Left colon (tissue), 2 donors: ENCODE measurements around the gene PSME2. TPM values are rescaled to one million over a fixed set of nuclear protein-coding genes. Genes with fewer than 3 reads are reported as not detected.
A peak's percentile ranks its signal among the peaks of the same experiment; 100 is the strongest.

ENCODE experiments used
- ATAC-seq: fragments of 200-7000 bp; cut with Tn5 transposase; one replicate; pipeline ENCODE4 v1.9.1; 2020; ENCODE audit warnings: mild to moderate bottlenecking, moderate library complexity
- DNase-seq, 2 donors: peaks; one replicate each; pipeline ENCODE4 v3.0.0-alpha.2; 2020
- intact Hi-C, 2 donors: fragments of 100-400 bp; cut with DNase I in 1 of 2; cut with micrococcal nuclease in 1 of 2; formaldehyde crosslinking; loops; one replicate each; pipeline versions ENCODE4 v1.11.2 to v1.14.0; 2022; cut with DNase I, micrococcal nuclease
- long read RNA-seq: library from polyadenylated mRNA; unstranded; transcript quantifications from one replicate; pipeline ENCODE4 v2.0.0, GENCODE V29; 2021
- total RNA-seq, 2 donors: library from RNA; stranded (reverse); fragmentation: NEBNext Ultra II Directional; extraction: Animal tissue kit (Norgen Biotek cat#: 25700); gene quantifications; one replicate each; pipeline ENCODE4 v1.2.1, GENCODE V29; 2021
- donor health status: DM: no; HTN: no; CAD: no.
- donor health status: DM: yes; HTN: yes; CAD: no.

The PSME2 gene
- 100 to 1,000 TPM; 140 to 240 TPM for total RNA-seq
- long read RNA-seq, transcript PSME2-201 (11 exons, 1,404 nt): major isoform, 195 of 216 reads
- long read RNA-seq, partial matches to known transcripts: 5 of 216 reads
- long read RNA-seq, other reads (novel, unspliced or antisense): 13 of 216 reads

GRCh38 chr14:24146453-24146977, at the start of gene PSME2:
Gene PSME2, minus strand, starts transcription at chr14:24146610. Its CDS starts 29 bp downstream, at chr14:24146581.
- intact Hi-C loops: no loop called here
- ATAC-seq (peak; percentile 74), DNase-seq (peak; percentile 95 to 99)

GRCh38 chr14:24195186-24196070, 49.0 kb upstream of the PSME2 start, which contains the start of gene TM9SF1:
Gene TM9SF1, minus strand, starts transcription at chr14:24195441. Its CDS starts 422 bp downstream, at chr14:24195019.
- peak; percentile 92 for ATAC-seq
- intact Hi-C loops: no loop called here

GRCh38 chr14:24194873-24195185, 48.4 kb upstream of the PSME2 start:
- DNase-seq: no peak
- intact Hi-C loops: no loop called here
- no peak for ATAC-seq

More at GRCh38 chr14:24195186-24196070, 49.0 kb upstream of the PSME2 start, which contains the start of gene TM9SF1:
- DNase-seq: peak; percentile 88 to 91

- DNase-seq (no peak), ATAC-seq (no peak)
- intact Hi-C loops: no loop called here
Measured at GRCh38 chr14:24194186-24194872, 47.9 kb upstream of the PSME2 start.

- no peak for DNase-seq
- intact Hi-C loops: no loop called here
- no peak for ATAC-seq
Measured at GRCh38 chr14:24192933-24193332, 46.5 kb upstream of the PSME2 start.

GRCh38 chr14:24190416-24190815, 44.0 kb upstream of the PSME2 start:
- no peak for DNase-seq

GRCh38 chr14:24189460-24189859, 43.0 kb upstream of the PSME2 start:
- no peak for DNase-seq
- intact Hi-C loops: no loop called here
- no peak for ATAC-seq

More at GRCh38 chr14:24190416-24190815, 44.0 kb upstream of the PSME2 start:
- intact Hi-C loops: no loop called here
- ATAC-seq: no peak

- intact Hi-C loops: no loop called here
- ATAC-seq (no peak), DNase-seq (no peak)
Measured at GRCh38 chr14:24189059-24189375, 42.6 kb upstream of the PSME2 start.

- intact Hi-C loops: no loop called here
Measured at GRCh38 chr14:24188251-24189058, 42.0 kb upstream of the PSME2 start, which contains the start of gene IPO4. Gene IPO4, minus strand, starts transcription at chr14:24188816. Its CDS starts 29 bp downstream, at chr14:24188787.

GRCh38 chr14:24187539-24187915, 41.1 kb upstream of the PSME2 start:
- intact Hi-C loops: no loop called here
- ATAC-seq (no peak), DNase-seq (no peak)

More at GRCh38 chr14:24188251-24189058, 42.0 kb upstream of the PSME2 start, which contains the start of gene IPO4:
- DNase-seq: peak; percentile 93 to 98
- ATAC-seq: peak; percentile 97

- intact Hi-C loops: no loop called here
- DNase-seq (no peak), ATAC-seq (no peak)
Measured at GRCh38 chr14:24186831-24187538, 40.6 kb upstream of the PSME2 start.

GRCh38 chr14:24185741-24186140, 39.3 kb upstream of the PSME2 start:
- intact Hi-C loops: no loop called here
- DNase-seq (no peak), ATAC-seq (no peak)

GRCh38 chr14:24185026-24185425, 38.6 kb upstream of the PSME2 start:
- ATAC-seq (no peak), DNase-seq (no peak)
- intact Hi-C loops: no loop called here

GRCh38 chr14:24184104-24184970, 37.9 kb upstream of the PSME2 start:
- intact Hi-C loops: no loop called here
- DNase-seq (no peak), ATAC-seq (no peak)

- intact Hi-C loops: no loop called here
- DNase-seq (no peak), ATAC-seq (no peak)
Measured at GRCh38 chr14:24183014-24183481, 36.6 kb upstream of the PSME2 start.

GRCh38 chr14:24182110-24182882, 35.9 kb upstream of the PSME2 start:
- ATAC-seq (no peak), DNase-seq (no peak)
- intact Hi-C loops: no loop called here
